RKO (cell line): ENCODE results near the gene CRPPA.
"Not testable (repeated sequence)": the region's sequence is repeated elsewhere in the genome, so short reads cannot be mapped to it uniquely, and the experiment has no call there.

Experiments
- DNase-seq: peaks from one replicate; pipeline ENCODE4 v3.0.0-alpha.2; 2016; ENCODE audit warnings: low spot score

CRPPA gene

GRCh38 chr7:16397501-16398145, 23.7 kb downstream of the CRPPA start:
- no peak for DNase-seq

DNA sequence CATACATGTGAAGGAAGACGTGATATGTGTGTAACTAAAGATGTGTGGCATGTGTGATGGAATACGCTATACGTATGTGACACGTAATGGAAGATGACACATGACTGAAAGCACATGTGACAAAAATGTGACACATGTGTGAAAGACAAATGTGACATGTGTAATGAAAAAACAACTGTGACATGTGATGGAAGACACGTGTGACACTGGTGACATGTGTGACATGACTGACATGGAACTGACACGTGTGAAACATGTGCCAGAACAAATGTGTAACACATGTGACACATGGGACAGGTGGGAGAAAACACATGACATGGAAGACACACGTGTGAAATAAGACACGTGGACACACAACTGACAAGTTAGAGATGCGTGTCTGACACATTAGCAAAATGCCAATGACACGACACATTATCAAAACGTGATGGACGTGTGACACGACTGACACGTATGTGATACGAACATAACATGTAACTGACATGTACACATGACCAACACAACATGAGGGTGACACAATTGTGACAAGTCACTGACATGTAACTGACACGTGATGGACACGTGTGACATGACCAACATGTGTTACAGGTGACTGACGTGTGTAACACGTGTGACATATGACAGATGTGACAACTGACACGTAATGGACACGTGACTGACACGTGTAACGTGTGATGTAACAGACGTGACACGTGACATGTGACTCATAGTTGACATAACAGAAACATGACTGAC, 24.4 kb downstream of the CRPPA start:
- DNase-seq, result no peak

DNA sequence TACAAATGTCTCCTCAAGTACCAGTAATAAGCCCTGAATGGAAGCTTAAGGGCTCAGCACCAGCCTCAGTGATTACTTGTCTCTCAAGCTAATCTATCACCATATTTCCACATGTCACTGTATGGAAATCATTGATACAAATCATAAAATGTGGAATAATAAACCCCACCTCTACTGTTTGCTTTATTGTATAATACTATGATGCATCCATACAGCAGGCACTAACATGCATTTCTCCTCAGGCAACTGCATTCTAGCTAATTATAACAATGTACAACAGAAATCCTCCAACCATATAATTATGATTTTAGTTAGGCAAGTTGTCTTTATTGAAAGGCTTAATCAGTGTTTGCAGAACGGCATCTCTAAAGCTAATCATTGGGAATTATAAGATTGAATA, 26.2 kb downstream of the CRPPA start:
- no peak for DNase-seq

GRCh38 chr7:16393862-16394422, 27.4 kb downstream of the CRPPA start:
- DNase-seq, result no peak

- DNase-seq, result no peak
Measured at GRCh38 chr7:16392990-16393523, 28.3 kb downstream of the CRPPA start.

GRCh38 chr7:16383786-16384185, 37.6 kb downstream of the CRPPA start:
- DNase-seq, result not testable (repeated sequence)

DNA sequence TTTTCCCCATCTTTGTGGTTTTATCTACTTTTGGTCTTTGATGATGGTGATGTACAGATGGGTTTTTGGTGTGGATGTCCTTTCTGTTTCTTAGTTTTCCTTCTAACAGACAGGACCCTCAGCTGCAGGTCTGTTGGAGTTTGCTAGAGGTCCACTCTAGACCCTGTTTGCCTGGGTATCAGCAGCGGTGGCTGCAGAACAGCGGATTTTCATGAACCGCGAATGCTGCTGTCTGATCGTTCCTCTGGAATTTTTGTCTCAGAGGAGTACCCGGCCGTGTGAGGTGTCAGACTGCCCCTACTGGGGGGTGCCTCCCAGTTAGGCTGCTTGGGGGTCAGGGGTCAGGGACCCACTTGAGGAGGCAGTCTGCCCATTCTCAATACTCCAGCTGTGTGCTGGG, 38.2 kb downstream of the CRPPA start:
- DNase-seq, result not testable (repeated sequence)
